Right lobe of liver (tissue), 6 donors: ENCODE results near the gene TEX19. TPM values are rescaled to one million over a fixed set of nuclear protein-coding genes. Genes with fewer than 3 reads are reported as not detected.

Source experiments
- ATAC-seq, 4 donors: fragments of 200-7000 bp; cut with Tn5 transposase; one replicate each; pipeline ENCODE4 v1.9.1; 2020; ENCODE audit warnings: mild to moderate bottlenecking in 4 of 4, moderate library complexity in 4 of 4
- DNase-seq, 3 donors: peaks; one replicate each; pipeline ENCODE4 v3.0.0-alpha.2; 2020
- H3K27ac ChIP-seq, 3 donors: fragments of 200-600 bp; one replicate each; pipeline ENCODE4 v1.8.0; 2022
- H3K27me3 ChIP-seq, 2 donors: fragments of 200-600 bp; one replicate each; pipeline ENCODE4 v1.8.0; 2022
- H3K36me3 ChIP-seq, 4 donors: fragments of 200-600 bp; sonication (generic) in 1 of 4; one replicate each; pipeline versions ENCODE4 v1.5.1 to v1.8.0; 2017 to 2022; ENCODE audit warnings: control low read depth in 1 of 4
- H3K4me1 ChIP-seq, 4 donors: fragments of 200-600 bp; sonication (generic) in 1 of 4; one replicate each; pipeline versions ENCODE4 v1.5.1 to v1.8.0; 2017 to 2022; ENCODE audit warnings: control low read depth in 1 of 4
- H3K4me3 ChIP-seq, 3 donors: fragments of 200-600 bp; one replicate each; pipeline ENCODE4 v1.8.0; 2022
- H3K9me3 ChIP-seq, 4 donors: fragments of 200-600 bp; sonication (generic) in 1 of 4; one replicate each; pipeline versions ENCODE4 v1.5.1 to v1.8.0; 2017 to 2022; ENCODE audit warnings: control low read depth in 1 of 4
- POLR2A ChIP-seq: fragments of 450-650 bp; IDR thresholded peaks from one replicate; pipeline ENCODE4 v1.6.1; 2017; ENCODE audit warnings: antibody characterized with exemption, mild to moderate bottlenecking
- WGBS: methylation state at CpG from one replicate; pipeline ENCODE4 v1.1.6; 2018; ENCODE audit warnings: low coverage, low lambda C conversion rate; ENCODE audit not compliant: insufficient coverage; ENCODE audit errors: missing lambda C conversion rate; 5-methylcytosine and 5-hydroxymethylcytosine counted together
- intact Hi-C, 2 donors: fragments of 100-400 bp; cut with DNase I; formaldehyde crosslinking; loops; one replicate each; pipeline versions ENCODE4 v1.11.2 to v1.14.1; 2022
- total RNA-seq, 6 experiments: library from RNA; depleted of rRNA in 2 of 6; stranded (reverse); fragments of >200 nt in 2 of 6; fragmentation: NEBNext Ultra II Directional in 3 of 6; extraction: Animal tissue kit (Norgen Biotek cat#: 25700) in 3 of 6; gene quantifications; one replicate each; pipeline versions ENCODE4 v1.1.0 to v1.2.4, GENCODE V29; 2016 to 2023
- TF ChIP-seq, protein P1 (sequence below), 4 donors: fragments of 200-600 bp in 3 of 4; fragments of 450-650 bp in 1 of 4; IDR thresholded peaks; one replicate each; pipeline versions ENCODE4 v1.5.1 to v1.8.0; 2016 to 2022; ENCODE audit warnings: antibody characterized with exemption in 4 of 4, mild to moderate bottlenecking in 2 of 4
- donor health status: DM: no; HTN: yes; CAD: no.
- donor health status: DM: no; HTN: no; CAD: no.
- donor health status: DM: no; HTN: no; CAD: no.
- donor health status: DM: no; HTN: yes; CAD: no.
- donor health status: DM: no; HTN: yes; CAD: no.

Gene TEX19
- total RNA-seq, 6 experiments from 2014 or later: not detected

DNA sequence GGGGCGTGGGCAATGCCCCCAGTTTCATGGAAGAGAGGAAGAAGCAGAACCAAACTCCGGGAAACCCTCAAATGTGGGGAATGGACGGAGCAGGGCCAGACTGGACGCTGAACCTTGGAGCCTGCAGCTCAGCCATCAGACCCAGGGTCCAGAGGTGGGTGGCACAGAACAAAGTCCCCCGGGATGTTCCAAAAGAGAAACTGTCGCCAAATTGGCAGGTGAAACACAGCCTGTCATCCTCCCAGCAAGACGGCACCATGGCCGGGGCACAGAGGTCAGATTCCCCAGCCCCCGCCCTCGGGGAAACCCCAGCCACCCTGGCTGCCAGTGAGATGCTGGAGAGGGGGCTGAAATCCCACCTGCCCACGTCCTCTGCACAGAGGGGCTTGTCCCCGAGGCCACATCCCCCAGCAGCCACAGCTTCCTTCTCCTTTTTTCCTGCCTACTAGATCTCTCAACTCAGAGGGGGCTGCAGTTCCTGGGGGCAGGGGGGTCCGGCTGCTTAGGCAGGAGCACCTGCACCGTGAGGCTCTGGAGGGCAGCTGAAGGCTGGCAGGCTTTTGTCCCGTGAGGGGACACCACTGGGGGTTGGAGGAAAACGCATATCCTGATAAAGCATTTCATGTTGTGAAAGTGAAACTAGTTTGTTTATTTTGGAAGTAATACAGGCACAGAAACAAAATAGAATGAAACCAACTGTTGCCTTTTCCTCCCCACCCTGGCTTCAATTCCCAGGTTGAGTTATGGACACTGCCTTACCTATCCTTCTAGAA lies 24.2 kb upstream of the TEX19 start:
- ATAC-seq (peak; percentile 66 to 80 (median 69)), DNase-seq (peak; percentile 73 to 87 (median 86))
- Histone ChIP-seq H3K36me3 (no peaks in the 10 kb centered on the region), H3K4me3 (peak overlapping the region; percentile 29 to 55 (median 51)), H3K27me3 (no peaks in the 10 kb centered on the region), H3K4me1 (peaks cover 0 to 18% (median 6%) of the 10 kb centered on the region in 4 donors), H3K27ac (peak overlapping the region; percentile 76 to 97 (median 94)), H3K9me3 (no peaks in the 10 kb centered on the region)
- 17% methylated on average over 6 of the region's 16 CpGs for WGBS
- TF ChIP-seq, protein P1, sequence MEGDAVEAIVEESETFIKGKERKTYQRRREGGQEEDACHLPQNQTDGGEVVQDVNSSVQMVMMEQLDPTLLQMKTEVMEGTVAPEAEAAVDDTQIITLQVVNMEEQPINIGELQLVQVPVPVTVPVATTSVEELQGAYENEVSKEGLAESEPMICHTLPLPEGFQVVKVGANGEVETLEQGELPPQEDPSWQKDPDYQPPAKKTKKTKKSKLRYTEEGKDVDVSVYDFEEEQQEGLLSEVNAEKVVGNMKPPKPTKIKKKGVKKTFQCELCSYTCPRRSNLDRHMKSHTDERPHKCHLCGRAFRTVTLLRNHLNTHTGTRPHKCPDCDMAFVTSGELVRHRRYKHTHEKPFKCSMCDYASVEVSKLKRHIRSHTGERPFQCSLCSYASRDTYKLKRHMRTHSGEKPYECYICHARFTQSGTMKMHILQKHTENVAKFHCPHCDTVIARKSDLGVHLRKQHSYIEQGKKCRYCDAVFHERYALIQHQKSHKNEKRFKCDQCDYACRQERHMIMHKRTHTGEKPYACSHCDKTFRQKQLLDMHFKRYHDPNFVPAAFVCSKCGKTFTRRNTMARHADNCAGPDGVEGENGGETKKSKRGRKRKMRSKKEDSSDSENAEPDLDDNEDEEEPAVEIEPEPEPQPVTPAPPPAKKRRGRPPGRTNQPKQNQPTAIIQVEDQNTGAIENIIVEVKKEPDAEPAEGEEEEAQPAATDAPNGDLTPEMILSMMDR (IDR thresholded peaks at IDR 0.05): no peak
- no peak for TF ChIP-seq POLR2A
- intact Hi-C loops: no loop called here

DNA sequence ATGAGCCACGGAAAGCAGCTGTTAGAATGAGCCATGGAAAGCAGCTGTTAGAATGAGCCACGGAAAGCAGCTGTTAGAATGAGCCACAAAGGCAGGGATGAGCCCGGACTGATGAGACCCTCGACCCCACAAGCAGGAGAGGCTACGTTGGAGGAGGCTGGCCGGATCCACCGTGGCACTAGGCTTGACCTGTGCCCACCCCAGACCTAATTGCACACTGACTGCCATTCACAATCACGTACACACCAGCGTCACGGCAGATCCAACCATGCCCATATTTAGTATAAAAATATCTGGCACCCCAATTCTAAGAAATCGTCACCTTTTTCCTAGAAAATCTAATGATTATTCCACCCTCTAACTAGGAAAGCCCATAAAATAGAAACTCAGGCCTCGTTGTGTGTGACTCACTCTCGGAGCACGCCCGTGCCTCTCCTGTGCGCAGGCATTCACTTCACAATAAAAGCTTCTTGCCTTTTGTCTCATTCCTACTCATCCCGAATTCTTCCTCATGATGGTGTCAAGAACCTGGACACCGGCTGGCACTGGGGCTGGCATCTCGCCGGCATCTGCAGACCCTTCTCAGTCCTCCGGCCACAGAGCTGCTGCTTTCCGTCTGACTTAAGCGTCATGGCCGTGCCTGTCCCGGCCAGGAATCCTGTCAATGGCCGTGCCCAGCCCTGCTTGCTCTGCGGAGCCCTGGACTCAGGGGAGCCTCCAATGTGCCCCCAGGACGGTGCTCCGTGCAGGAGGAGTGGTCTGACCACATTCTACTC lies 20.0 kb upstream of the TEX19 start:
- Histone ChIP-seq H3K27ac (no peak overlapping the region), H3K9me3 (no peaks in the 10 kb centered on the region), H3K4me1 (peaks cover 0 to 18% (median 6%) of the 10 kb centered on the region in 4 donors), H3K36me3 (no peaks in the 10 kb centered on the region), H3K27me3 (no peaks in the 10 kb centered on the region), H3K4me3 (no peak overlapping the region)
- no peak for DNase-seq
- TF ChIP-seq, protein P1 (IDR thresholded peaks at IDR 0.05): no peak
- TF ChIP-seq POLR2A: no peak
- ATAC-seq: no peak
- 62% methylated on average over 21 of the region's 29 CpGs for WGBS
- intact Hi-C loops: no loop called here

DNA sequence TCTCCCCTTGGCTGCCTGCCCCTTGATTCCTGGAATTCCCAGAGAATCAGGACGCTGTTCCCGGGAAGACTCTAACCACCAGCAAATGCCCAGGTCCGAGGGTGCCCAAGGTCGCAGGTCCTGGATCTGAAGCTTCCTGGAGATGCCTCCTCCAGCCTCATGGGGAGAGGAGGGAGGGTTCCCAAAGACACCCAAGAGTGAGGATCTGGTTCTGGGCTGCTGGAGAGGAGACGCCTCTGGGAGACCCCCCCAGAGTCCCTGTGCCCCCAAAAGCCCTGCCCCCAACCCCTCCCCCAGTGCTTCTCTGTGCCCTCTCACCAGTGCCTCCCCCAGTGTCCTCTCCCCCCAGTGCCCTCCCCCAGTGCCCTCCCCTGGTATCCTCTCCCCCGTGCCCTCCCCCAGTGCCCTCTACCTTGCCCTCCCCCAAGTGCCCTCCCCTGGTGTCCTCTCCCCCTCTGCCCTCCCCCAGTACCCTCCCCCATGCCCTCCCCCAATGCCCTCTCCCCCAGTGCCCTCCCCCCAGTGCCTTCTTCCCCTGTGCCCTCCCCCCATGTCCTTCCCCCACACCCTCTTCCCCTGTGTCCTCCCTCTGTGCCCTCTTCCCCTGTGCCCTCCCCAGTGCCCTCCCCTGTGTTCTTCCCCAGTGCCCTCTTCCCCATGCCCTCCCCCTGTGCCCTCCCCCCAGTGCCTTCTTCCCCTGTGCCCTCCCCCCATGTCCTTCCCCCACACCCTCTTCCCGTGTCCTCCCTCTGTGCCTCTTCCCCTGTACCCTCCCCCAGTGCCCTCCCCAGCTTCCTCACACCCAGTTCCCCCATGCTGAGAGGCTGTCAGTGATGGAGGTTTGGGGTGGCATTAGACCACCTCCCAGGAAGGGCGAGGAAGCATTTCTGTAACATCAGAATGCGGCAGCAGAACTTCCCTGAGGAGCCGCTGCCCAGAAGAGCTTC lies 19.1 kb upstream of the TEX19 start:
- DNase-seq: no peak
- no peak overlapping the region for H3K27ac ChIP-seq
- TF ChIP-seq, protein P1 (IDR thresholded peaks at IDR 0.05): no peak
- TF ChIP-seq POLR2A: no peak

DNA sequence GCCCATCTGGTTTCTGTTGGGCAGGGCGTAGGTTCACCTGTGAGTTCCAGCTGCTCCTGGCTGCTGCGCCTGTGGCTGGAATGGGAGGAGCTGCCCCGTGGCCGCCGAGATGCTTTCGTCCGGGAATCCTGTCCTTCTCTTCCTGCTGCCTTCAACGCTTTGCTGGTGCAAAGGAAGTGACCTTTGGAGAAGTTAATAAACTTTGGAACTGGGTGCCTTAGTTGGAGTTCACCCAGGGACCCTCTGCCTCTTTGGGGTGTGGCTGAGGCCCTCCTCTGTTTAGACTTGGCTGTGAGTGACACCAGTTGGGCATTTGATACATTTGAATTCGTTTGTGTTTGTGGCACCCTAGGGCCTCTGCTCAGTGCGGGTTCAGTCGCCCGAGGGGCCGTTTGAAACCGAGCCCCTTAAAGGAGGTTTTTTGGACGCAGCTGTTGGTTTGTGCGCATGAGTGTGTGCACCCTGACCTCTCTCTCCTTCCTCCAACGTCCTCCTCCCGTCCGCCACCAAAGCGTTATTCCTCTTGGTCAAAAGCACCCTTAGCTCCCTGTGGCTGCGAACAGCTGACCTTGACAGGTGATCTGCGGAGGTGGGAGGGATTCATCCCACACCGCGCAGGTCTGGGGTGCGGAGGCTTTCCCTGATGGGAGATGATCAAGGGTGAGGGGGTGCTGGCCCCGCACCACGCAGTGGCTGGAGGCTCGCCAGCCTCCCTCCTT lies 16.5 kb upstream of the TEX19 start:
- WGBS: 77% methylated on average over 11 of the region's 28 CpGs
- no peaks in the 10 kb centered on the region for H3K27me3 ChIP-seq

More for the DNA sequence above, 19.1 kb upstream of the TEX19 start:
- 75% methylated on average over 5 of the region's 10 CpGs for WGBS
- Histone ChIP-seq H3K27me3 (no peaks in the 10 kb centered on the region), H3K9me3 (no peaks in the 10 kb centered on the region), H3K4me1 (peaks cover 0 to 13% (median 6%) of the 10 kb centered on the region in 4 donors), H3K4me3 (no peak overlapping the region), H3K36me3 (no peaks in the 10 kb centered on the region)
- intact Hi-C loops: no loop called here
- ATAC-seq: no peak

More for the DNA sequence above, 16.5 kb upstream of the TEX19 start:
- H3K4me3 ChIP-seq: no peak overlapping the region
- peaks cover 0 to 9% (median 0%) of the 10 kb centered on the region in 4 donors for H3K4me1 ChIP-seq
- intact Hi-C loops: no loop called here
- H3K36me3 ChIP-seq: no peaks in the 10 kb centered on the region
- ATAC-seq (no peak), DNase-seq (no peak)
- no peak for TF ChIP-seq POLR2A
- TF ChIP-seq, protein P1 (IDR thresholded peaks at IDR 0.05): no peak
- no peaks in the 10 kb centered on the region for H3K9me3 ChIP-seq
- no peak overlapping the region for H3K27ac ChIP-seq
